ENCODE results near the gene ITGB1. TPM values are rescaled to one million over a fixed set of nuclear protein-coding genes. Genes with fewer than 3 reads are reported as not detected.

ITGB1 gene
- total RNA-seq, 4 donors from 2014 or later = 998 to 2,832 (median 1,462) TPM

- WGBS, 2 donors (ENCODE audit: low coverage in 1 of 2) = 92 to 94% methylated on average over 6 to 11 of the region's 11 CpGs
- TF ChIP-seq POLR2A (IDR thresholded peaks at IDR 0.05) (no peak), POLR2AphosphoS5 (IDR thresholded peaks at IDR 0.05) (no peak), EP300 (IDR thresholded peaks at IDR 0.05) (no peak)
- TF ChIP-seq, protein P1, sequence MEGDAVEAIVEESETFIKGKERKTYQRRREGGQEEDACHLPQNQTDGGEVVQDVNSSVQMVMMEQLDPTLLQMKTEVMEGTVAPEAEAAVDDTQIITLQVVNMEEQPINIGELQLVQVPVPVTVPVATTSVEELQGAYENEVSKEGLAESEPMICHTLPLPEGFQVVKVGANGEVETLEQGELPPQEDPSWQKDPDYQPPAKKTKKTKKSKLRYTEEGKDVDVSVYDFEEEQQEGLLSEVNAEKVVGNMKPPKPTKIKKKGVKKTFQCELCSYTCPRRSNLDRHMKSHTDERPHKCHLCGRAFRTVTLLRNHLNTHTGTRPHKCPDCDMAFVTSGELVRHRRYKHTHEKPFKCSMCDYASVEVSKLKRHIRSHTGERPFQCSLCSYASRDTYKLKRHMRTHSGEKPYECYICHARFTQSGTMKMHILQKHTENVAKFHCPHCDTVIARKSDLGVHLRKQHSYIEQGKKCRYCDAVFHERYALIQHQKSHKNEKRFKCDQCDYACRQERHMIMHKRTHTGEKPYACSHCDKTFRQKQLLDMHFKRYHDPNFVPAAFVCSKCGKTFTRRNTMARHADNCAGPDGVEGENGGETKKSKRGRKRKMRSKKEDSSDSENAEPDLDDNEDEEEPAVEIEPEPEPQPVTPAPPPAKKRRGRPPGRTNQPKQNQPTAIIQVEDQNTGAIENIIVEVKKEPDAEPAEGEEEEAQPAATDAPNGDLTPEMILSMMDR (IDR thresholded peaks at IDR 0.05) = no peak
- H3K27ac ChIP-seq = no peak overlapping the region
- no peak overlapping the region for H3K4me3 ChIP-seq
- ATAC-seq = no peak
- H3K9me3 ChIP-seq = no peaks in the 10 kb centered on the region
- H3K27me3 ChIP-seq = no peaks in the 10 kb centered on the region
- H3K4me1 ChIP-seq = no peaks in the 10 kb centered on the region
- peaks cover 0 to 8% of the 10 kb centered on the region in 2 donors for H3K36me3 ChIP-seq
These were observed 69.7 kb downstream of the ITGB1 start for GRCh38 chr10:32888161-32888927.

DNA sequence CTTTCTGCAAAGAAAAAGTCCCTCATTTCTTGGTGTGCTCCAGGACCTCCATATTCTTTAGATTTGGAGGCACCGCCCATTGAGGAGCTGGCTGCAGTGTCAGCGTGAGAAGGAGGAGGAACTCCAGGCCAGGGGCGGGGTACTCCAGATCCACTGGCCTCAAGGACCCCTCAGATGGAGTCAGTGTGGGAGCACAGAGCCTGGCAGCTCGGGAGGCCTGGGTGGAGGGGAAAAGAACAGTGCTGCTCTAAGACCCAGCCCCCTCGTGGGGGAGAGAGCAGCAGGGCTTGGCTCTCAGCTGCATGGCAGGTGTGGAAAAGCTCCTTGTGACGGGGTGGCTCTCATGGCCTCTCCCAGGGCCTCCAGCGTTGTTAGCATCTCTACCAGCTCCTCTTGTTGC is 70.5 kb downstream of the ITGB1 start:
- no peak for ATAC-seq
- TF ChIP-seq, protein P1 (IDR thresholded peaks at IDR 0.05) = no peak
- no peak for TF ChIP-seq POLR2A (IDR thresholded peaks at IDR 0.05)
- TF ChIP-seq POLR2AphosphoS5 (IDR thresholded peaks at IDR 0.05) = no peak
- TF ChIP-seq EP300 (IDR thresholded peaks at IDR 0.05) = no peak
- Histone ChIP-seq H3K9me3 (no peaks in the 10 kb centered on the region), H3K4me1 (no peaks in the 10 kb centered on the region), H3K36me3 (peaks cover 0 to 8% of the 10 kb centered on the region in 2 donors), H3K27ac (no peak overlapping the region), H3K4me3 (no peak overlapping the region), H3K27me3 (no peaks in the 10 kb centered on the region)
- 83% methylated on average over 4 of the region's 7 CpGs; no CpG with 5 or more reads in 1 of the 2 donors for WGBS, 2 donors (ENCODE audit: low coverage in 1 of 2)

- H3K27ac ChIP-seq = no peak overlapping the region
- no peak for ATAC-seq
- H3K9me3 ChIP-seq = no peaks in the 10 kb centered on the region
- H3K4me3 ChIP-seq = no peak overlapping the region
- TF ChIP-seq POLR2AphosphoS5 (IDR thresholded peaks at IDR 0.05) (no peak), POLR2A (IDR thresholded peaks at IDR 0.05) (no peak), EP300 (IDR thresholded peaks at IDR 0.05) (no peak)
- TF ChIP-seq, protein P1 (IDR thresholded peaks at IDR 0.05) = no peak
- WGBS, 2 donors (ENCODE audit: low coverage in 1 of 2) = 93 to 96% methylated on average over 6 of the region's 6 CpGs
- H3K27me3 ChIP-seq = no peaks in the 10 kb centered on the region
- no peaks in the 10 kb centered on the region for H3K36me3 ChIP-seq
- H3K4me1 ChIP-seq = no peaks in the 10 kb centered on the region
These were observed 76.0 kb downstream of the ITGB1 start for GRCh38 chr10:32882076-32882475.

GRCh38 chr10:32878646-32879045 is 79.4 kb downstream of the ITGB1 start:
- Histone ChIP-seq H3K9me3 (no peaks in the 10 kb centered on the region), H3K27ac (no peak overlapping the region), H3K36me3 (no peaks in the 10 kb centered on the region), H3K27me3 (no peaks in the 10 kb centered on the region), H3K4me1 (no peaks in the 10 kb centered on the region), H3K4me3 (no peak overlapping the region)
- TF ChIP-seq POLR2AphosphoS5 (IDR thresholded peaks at IDR 0.05) (no peak), POLR2A (IDR thresholded peaks at IDR 0.05) (no peak), EP300 (IDR thresholded peaks at IDR 0.05) (no peak)
- TF ChIP-seq, protein P1 (IDR thresholded peaks at IDR 0.05) = no peak
- no peak for ATAC-seq

DNA sequence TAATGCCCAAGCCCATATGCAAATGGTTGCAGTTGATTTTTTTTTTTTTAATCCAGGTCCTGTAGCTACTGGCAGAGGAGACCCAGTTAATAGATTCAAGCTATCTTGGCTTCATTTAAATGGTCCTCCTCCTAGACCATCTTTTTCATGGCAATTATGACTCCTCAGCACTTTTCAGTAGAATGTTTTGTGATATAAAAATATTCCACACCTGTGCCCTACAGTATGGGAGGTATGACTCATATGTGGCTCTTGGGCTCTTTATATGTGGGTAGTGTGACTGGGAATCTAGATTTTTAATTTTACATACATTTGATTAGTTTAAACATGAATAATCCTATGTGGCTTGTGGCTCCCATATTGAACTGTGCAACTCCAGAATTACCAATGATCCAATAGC is 80.1 kb downstream of the ITGB1 start:
- Histone ChIP-seq H3K4me3 (no peak overlapping the region), H3K27me3 (no peaks in the 10 kb centered on the region), H3K27ac (no peak overlapping the region), H3K9me3 (no peaks in the 10 kb centered on the region), H3K36me3 (no peaks in the 10 kb centered on the region), H3K4me1 (no peaks in the 10 kb centered on the region)
- ATAC-seq = no peak
- TF ChIP-seq, protein P1 (IDR thresholded peaks at IDR 0.05) = no peak
- TF ChIP-seq EP300 (IDR thresholded peaks at IDR 0.05) = no peak
- TF ChIP-seq POLR2AphosphoS5 (IDR thresholded peaks at IDR 0.05) = no peak
- no peak for TF ChIP-seq POLR2A (IDR thresholded peaks at IDR 0.05)

Data from gastroesophageal sphincter (tissue), 4 donors.